Measurements from ENCODE around the gene RHOA.

Gene RHOA

DNA sequence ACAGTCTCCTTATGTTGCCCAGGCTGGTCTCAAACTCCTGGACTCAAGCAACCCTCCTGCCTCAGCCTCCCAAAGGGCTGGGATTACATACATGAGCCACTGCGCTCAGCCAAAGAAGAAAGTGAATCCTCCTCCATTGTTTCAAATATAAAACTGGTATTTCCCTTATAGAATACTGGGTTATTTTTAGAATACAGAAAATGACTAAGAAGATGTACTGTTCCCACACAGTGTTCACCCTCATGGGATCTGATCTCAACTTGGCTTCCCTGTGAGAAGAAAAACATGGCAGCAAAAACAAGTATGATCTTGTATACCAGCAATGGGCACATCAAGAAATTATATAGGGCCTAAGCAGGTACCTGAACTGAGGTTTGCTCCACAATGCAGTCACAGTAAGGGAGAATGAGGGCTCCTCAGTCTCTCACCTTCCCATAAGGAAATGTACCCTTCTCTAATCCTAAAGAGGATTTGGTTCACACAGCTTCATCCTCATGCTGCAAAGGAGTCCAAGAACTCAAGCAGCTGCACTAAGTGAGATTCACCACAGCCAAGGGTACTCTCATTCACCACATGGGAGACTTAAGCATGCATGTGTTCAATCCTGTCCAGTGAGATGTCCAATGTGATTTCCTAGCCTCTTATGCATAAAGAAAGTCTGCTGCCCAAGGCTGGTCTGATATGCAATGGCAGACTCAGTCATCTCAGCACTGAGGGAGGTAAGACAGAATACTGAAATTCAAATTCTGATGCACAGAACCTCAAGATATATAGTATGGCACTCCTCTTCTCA lies 97.7 kb downstream of the RHOA start:
- no peak for DNase-seq

DNA sequence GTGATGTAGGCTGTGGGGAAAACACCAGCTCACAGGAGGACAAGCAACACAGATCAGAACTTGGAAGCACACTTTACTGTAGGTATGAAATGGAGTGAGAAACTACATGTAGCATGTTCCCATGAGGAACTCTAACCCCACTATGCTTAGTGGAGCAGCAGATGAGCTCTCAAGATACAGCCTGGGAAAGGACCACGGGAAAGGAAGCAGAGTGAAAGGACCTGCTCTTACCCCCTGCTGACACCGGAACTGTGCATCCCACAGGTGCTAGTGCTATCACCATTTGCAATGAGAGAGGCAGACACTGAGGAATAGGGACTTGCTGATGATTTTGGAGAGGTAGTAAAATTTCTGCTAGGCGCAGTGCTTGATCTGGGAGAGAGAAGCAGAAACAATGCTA lies 100.5 kb downstream of the RHOA start:
- DNase-seq = no peak

DNA sequence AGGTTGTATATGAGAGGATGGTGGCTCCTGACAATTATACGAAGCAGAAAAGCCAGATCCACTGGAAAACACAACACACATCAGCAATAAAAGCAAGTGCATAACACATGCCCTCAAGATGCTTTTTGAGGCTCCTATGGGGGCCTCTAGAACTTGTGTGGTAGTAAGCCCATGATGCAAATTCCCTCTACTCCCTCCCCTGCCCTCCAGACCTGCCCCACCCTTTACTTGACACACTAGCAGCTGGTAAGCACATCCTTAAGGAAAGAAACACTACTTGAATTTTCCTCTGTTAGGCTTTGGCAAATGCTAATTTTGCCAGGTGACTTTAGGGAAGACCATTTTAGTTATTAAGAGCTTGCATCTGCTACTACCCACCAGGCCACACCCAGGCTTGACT lies 101.1 kb downstream of the RHOA start:
- DNase-seq = no peak

Measured in NCI-H1694 (cell line).